ENCODE results near the gene CCDC149. TPM values are rescaled to one million over a fixed set of nuclear protein-coding genes. Genes with fewer than 3 reads are reported as not detected.
A peak's percentile ranks its signal among the peaks of the same experiment; 100 is the strongest.

Gene CCDC149
- total and polyA plus RNA-seq, 2 of the 4 experiments (the other 2 are of a cell fraction), result 6.7 to 7.0 TPM

GRCh38 chr4:24799544-24800324 lies 113.1 kb downstream of the CCDC149 start:
- H2BK20ac ChIP-seq (ENCODE audit: low read depth, low read length), result no peak overlapping the region
- H3K27ac ChIP-seq (ENCODE audit: insufficient read depth, low read length), result no peak overlapping the region
- no peaks in the 10 kb centered on the region; the same call in 1 of the 2 replicates for H3K36me3 ChIP-seq (ENCODE audit: control insufficient read depth, insufficient read depth, low read length)
- H3K4me2 ChIP-seq (ENCODE audit: low read depth, low read length), result no peak overlapping the region
- no peaks in the 10 kb centered on the region; the same call in 1 of the 2 replicates for H3K27me3 ChIP-seq (ENCODE audit: control insufficient read depth, insufficient read depth, low read length)
- no peak overlapping the region for H2BK5ac ChIP-seq (ENCODE audit: low read depth, low read length, poor library complexity, severe bottlenecking)
- no peak overlapping the region for H3K4ac ChIP-seq (ENCODE audit: low read depth, low read length)
- H3K4me1 ChIP-seq (ENCODE audit: control insufficient read depth, insufficient read depth, low read length), result peaks cover 10% of the 10 kb centered on the region
- ChIA-PET CTCF (no interaction called here), POLR2A (ENCODE audit: unreplicated experiment) (no interaction called here)
- no peak overlapping the region for H4K8ac ChIP-seq (ENCODE audit: low read depth in 2 of 2, low read length in 2 of 2)
- no peak for ATAC-seq (ENCODE audit: low read depth)
- no peak for DNase-seq
- dilution Hi-C loops (cut with HindIII; ENCODE audit: low sequenced_read_pairs, unreplicated experiment) (no loop called here), intact Hi-C loops (cut with micrococcal nuclease) (loop anchor here (10.0 kb wide), 1 partner anchor 325 kb away; no protein-coding TSS in a partner anchor), in situ Hi-C loops (cut with MboI; ENCODE audit: low sequenced_read_pairs) (no loop called here)
- no peak overlapping the region for H3K18ac ChIP-seq (ENCODE audit: low read depth, low read length)
- H3K56ac ChIP-seq (ENCODE audit: extremely low read depth, insufficient read depth, low read length), result no peak overlapping the region
- H4K20me1 ChIP-seq (ENCODE audit: insufficient read depth, low read length), result no peaks in the 10 kb centered on the region
- no peak for TF ChIP-seq RAD21 (IDR thresholded peaks at IDR 0.05; ENCODE audit: low read length)
- H2BK120ac ChIP-seq (ENCODE audit: low read depth, low read length), result no peak overlapping the region
- H3K14ac ChIP-seq (replicated peaks; ENCODE audit: low read depth, low read length), result no peak overlapping the region
- H4K91ac ChIP-seq (ENCODE audit: insufficient read depth, low read depth, low read length), result no peak overlapping the region
- peaks cover 9% of the 10 kb centered on the region for H3K9me1 ChIP-seq (ENCODE audit: insufficient read depth, low read length)
- no peak overlapping the region for H3K9ac ChIP-seq (ENCODE audit: low read depth, low read length)
- no peak overlapping the region for H2AK5ac ChIP-seq (ENCODE audit: low read depth, low read length)
- H4K5ac ChIP-seq (ENCODE audit: low read depth, low read length), result no peak overlapping the region
- no peaks in the 10 kb centered on the region for H3K9me3 ChIP-seq (ENCODE audit: control insufficient read depth, insufficient read depth, low read length)
- 47% methylated on average over 44 of the region's 103 CpGs; no CpG with 5 or more reads in 1 of the 2 experiments for WGBS, 2 experiments (ENCODE audit: extremely low coverage in 2 of 2, insufficient read length in 1 of 2)
- no peak overlapping the region for H2BK15ac ChIP-seq (ENCODE audit: low read depth, low read length)
- no TSS peak for BruUV-seq (replicated peaks)
- H3K79me1 ChIP-seq (ENCODE audit: low read depth in 1 of 2, low read length in 2 of 2), result no peaks in the 10 kb centered on the region
- no peak overlapping the region for H3K23ac ChIP-seq (ENCODE audit: low read depth, low read length)
- peak overlapping the region; percentile 43 for H2AFZ ChIP-seq (replicated peaks; ENCODE audit: low read length, poor library complexity)
- H3K4me3 ChIP-seq (ENCODE audit: insufficient read depth, low read depth, low read length), result no peak overlapping the region
- no peak overlapping the region for H2AK9ac ChIP-seq (replicated peaks; ENCODE audit: low read depth, low read length, poor library complexity)

Measured in IMR-90 (cell line).